ENCODE results near the gene PCYT1A.

- TF ChIP-seq POLR2A (IDR thresholded peaks at IDR 0.05) (no peak), CTCF (IDR thresholded peaks at IDR 0.05) (no peak)
Measured at GRCh38 chr3:196207159-196207832, 80.2 kb downstream of the PCYT1A start.
